SK-N-MC (cell line): ENCODE results near the gene ZNHIT2.

Source experiments
- EZH2 ChIP-seq: fragments of 200-600 bp; sonication (generic); IDR thresholded peaks from one replicate; pipeline ENCODE4 v1.6.1; 2017; ENCODE audit warnings: antibody characterized with exemption
- FOXP2 ChIP-seq: optimal IDR thresholded peaks from 2 replicates; pipeline ENCODE3; 2011; ENCODE audit warnings: mild to moderate bottlenecking, moderate library complexity; ENCODE audit not compliant: insufficient read depth; ENCODE audit errors: extremely low read length, control extremely low read depth
- POLR2AphosphoS5 ChIP-seq: IDR thresholded peaks from 2 replicates; pipeline ENCODE4 v1.6.1; 2012; ENCODE audit warnings: mild to moderate bottlenecking, low read depth, low read length, borderline replicate concordance

DNA sequence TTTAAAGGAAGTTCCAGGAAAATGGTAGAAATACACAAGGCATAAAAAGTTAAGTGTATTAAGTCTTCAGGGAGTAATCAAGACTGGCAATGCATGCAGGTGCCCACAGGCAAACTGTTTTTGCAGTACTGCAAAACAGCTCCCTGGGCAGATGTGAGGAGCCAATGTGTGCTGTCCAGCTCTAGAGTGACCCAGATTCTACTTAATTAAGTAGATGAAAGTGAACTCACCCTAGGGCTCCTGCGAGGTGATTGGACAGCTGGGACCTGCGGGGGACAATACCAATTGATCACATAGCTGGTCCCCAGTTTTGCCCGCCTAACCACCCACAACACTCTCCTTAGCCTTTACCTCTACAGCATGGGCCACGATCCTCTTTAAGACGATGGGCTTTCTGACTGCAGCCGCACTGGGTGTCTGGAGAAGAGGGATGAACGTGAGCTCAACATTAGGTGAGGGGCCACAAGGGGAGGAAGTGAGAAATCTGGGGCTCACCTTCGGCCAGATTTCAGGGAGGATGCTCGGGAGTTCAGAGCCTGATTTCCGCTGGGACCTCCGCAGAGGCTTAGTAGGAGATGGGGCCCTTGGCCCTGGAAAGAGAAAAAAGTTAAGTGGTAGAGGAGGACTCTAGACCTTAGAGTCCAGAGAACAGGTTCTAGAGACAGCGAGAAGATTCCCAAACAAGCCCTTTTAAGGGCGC is 34.2 kb downstream of the ZNHIT2 start:
- no peak for TF ChIP-seq EZH2
- no peak for TF ChIP-seq POLR2AphosphoS5
- TF ChIP-seq FOXP2 = no peak
